Parathyroid adenoma (tissue), 2 donors: ENCODE results near the gene KLB.

Experiments
- H2AFZ ChIP-seq: fragments of 300-600 bp; sonication (generic); one replicate; pipeline ENCODE4 v1.7.0; 2017; ENCODE audit warnings: antibody characterized with exemption, mild to moderate bottlenecking
- H3K27ac ChIP-seq: fragments of 300-600 bp; sonication (generic); one replicate; pipeline ENCODE4 v1.7.0; 2017
- H3K27me3 ChIP-seq: fragments of 300-600 bp; sonication (generic); one replicate; pipeline ENCODE4 v1.7.0; 2017; ENCODE audit warnings: low read length; ENCODE audit not compliant: control insufficient read depth, insufficient read depth
- H3K36me3 ChIP-seq: fragments of 300-600 bp; sonication (generic); one replicate; pipeline ENCODE4 v1.7.0; 2017; ENCODE audit warnings: low read length; ENCODE audit not compliant: control insufficient read depth, insufficient read depth
- H3K4me1 ChIP-seq: fragments of 300-600 bp; sonication (generic); one replicate; pipeline ENCODE4 v1.7.0; 2017; ENCODE audit warnings: control low read depth
- H3K4me2 ChIP-seq: fragments of 300-600 bp; sonication (generic); one replicate; pipeline ENCODE4 v1.7.0; 2017; ENCODE audit warnings: low read length
- H3K4me3 ChIP-seq: fragments of 300-600 bp; sonication (generic); one replicate; pipeline ENCODE4 v1.7.0; 2017; ENCODE audit warnings: low read depth, low read length
- H3K79me2 ChIP-seq: fragments of 300-600 bp; sonication (generic); one replicate; pipeline ENCODE4 v1.7.0; 2017; ENCODE audit warnings: control low read depth
- H3K9ac ChIP-seq: fragments of 300-600 bp; sonication (generic); one replicate; pipeline ENCODE4 v1.7.0; 2017; ENCODE audit warnings: mild to moderate bottlenecking
- H3K9me3 ChIP-seq: fragments of 300-600 bp; sonication (generic); one replicate; pipeline ENCODE4 v1.7.0; 2017; ENCODE audit warnings: low read length; ENCODE audit not compliant: control insufficient read depth
- TF ChIP-seq, protein P1 (sequence below): fragments of 300-600 bp; sonication (generic); IDR thresholded peaks from one replicate; pipeline ENCODE4 v1.7.0; 2017; ENCODE audit warnings: antibody characterized with exemption, mild to moderate bottlenecking
- donor health status: primary hyperparathyroidism.

KLB gene

DNA sequence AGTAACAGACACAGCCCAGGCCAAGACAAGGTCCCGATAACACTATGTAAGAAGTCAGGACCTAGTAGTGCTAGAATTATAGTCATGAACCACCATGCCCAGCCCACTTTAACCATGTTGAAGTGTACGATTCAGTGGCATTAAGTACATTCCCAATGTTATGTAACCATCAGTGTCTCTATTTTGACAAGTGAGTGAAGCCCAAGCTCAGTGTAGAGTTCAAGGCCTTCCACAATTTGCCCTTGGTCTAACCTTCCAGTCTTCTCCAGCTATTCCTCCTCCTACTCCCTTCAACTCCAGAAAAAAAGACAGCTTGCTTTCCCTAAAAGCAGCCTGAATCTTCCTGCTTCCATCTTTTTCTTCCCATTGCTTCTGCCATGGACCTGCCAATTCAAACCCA is 83.6 kb downstream of the KLB start:
- Histone ChIP-seq H3K36me3 (no peaks in the 10 kb centered on the region), H3K79me2 (no peaks in the 10 kb centered on the region), H3K4me3 (no peak overlapping the region), H3K27me3 (no peaks in the 10 kb centered on the region), H3K4me2 (no peak overlapping the region), H3K27ac (no peak overlapping the region), H3K4me1 (no peaks in the 10 kb centered on the region), H3K9ac (no peak overlapping the region), H2AFZ (peak overlapping the region; percentile 33), H3K9me3 (no peaks in the 10 kb centered on the region)
- TF ChIP-seq, protein P1, sequence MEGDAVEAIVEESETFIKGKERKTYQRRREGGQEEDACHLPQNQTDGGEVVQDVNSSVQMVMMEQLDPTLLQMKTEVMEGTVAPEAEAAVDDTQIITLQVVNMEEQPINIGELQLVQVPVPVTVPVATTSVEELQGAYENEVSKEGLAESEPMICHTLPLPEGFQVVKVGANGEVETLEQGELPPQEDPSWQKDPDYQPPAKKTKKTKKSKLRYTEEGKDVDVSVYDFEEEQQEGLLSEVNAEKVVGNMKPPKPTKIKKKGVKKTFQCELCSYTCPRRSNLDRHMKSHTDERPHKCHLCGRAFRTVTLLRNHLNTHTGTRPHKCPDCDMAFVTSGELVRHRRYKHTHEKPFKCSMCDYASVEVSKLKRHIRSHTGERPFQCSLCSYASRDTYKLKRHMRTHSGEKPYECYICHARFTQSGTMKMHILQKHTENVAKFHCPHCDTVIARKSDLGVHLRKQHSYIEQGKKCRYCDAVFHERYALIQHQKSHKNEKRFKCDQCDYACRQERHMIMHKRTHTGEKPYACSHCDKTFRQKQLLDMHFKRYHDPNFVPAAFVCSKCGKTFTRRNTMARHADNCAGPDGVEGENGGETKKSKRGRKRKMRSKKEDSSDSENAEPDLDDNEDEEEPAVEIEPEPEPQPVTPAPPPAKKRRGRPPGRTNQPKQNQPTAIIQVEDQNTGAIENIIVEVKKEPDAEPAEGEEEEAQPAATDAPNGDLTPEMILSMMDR: no peak

GRCh38 chr4:39494354-39494753 is 87.6 kb downstream of the KLB start:
- Histone ChIP-seq H3K27ac (no peak overlapping the region), H3K4me2 (no peak overlapping the region), H3K4me1 (no peaks in the 10 kb centered on the region), H3K27me3 (no peaks in the 10 kb centered on the region), H3K79me2 (no peaks in the 10 kb centered on the region), H3K36me3 (no peaks in the 10 kb centered on the region), H3K4me3 (no peak overlapping the region), H2AFZ (no peak overlapping the region), H3K9me3 (no peaks in the 10 kb centered on the region), H3K9ac (no peak overlapping the region)
- TF ChIP-seq, protein P1: no peak

DNA sequence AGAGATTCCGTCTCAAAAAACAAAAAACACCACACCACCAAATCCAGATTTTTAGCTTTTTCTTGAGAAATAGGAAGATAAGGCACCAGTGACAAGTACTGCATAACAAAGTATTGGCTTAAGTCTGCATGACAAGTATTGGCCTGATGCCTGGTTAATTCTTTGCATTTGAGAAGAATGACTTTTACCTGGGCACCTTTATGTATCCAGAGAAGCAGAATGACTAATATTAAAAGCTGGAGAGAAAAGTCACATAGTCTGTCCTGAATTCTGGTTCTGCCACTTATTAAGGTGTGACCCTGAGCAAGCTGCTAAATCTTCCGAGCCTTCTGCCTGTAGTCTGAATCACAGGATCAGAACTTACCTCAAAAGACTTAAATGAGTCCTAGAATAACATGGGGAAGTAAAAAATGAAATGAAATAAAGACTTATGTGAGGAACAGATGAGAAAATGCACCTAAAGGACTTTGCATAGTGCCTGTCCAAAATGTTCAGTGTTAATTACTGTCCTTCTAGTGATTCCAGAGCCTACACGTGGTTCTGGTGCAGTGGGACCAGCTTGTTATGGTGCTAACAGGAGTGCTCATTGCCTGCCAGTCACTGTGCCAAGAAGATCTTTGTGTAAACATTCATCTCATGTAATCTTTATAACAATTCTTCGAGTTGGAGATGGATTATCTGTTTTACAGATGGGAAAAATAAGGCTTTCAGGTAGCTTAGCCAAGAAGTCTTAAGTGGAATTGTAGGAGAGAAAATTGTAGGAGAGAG is 88.9 kb downstream of the KLB start:
- H3K9ac ChIP-seq: no peak overlapping the region
- H3K4me2 ChIP-seq: no peak overlapping the region
- no peak overlapping the region for H3K4me3 ChIP-seq
- H3K9me3 ChIP-seq: no peaks in the 10 kb centered on the region
- H3K4me1 ChIP-seq: no peaks in the 10 kb centered on the region
- no peaks in the 10 kb centered on the region for H3K79me2 ChIP-seq
- TF ChIP-seq, protein P1: no peak
- no peaks in the 10 kb centered on the region for H3K36me3 ChIP-seq
- H3K27me3 ChIP-seq: no peaks in the 10 kb centered on the region
- H2AFZ ChIP-seq: no peak overlapping the region
- no peak overlapping the region for H3K27ac ChIP-seq

DNA sequence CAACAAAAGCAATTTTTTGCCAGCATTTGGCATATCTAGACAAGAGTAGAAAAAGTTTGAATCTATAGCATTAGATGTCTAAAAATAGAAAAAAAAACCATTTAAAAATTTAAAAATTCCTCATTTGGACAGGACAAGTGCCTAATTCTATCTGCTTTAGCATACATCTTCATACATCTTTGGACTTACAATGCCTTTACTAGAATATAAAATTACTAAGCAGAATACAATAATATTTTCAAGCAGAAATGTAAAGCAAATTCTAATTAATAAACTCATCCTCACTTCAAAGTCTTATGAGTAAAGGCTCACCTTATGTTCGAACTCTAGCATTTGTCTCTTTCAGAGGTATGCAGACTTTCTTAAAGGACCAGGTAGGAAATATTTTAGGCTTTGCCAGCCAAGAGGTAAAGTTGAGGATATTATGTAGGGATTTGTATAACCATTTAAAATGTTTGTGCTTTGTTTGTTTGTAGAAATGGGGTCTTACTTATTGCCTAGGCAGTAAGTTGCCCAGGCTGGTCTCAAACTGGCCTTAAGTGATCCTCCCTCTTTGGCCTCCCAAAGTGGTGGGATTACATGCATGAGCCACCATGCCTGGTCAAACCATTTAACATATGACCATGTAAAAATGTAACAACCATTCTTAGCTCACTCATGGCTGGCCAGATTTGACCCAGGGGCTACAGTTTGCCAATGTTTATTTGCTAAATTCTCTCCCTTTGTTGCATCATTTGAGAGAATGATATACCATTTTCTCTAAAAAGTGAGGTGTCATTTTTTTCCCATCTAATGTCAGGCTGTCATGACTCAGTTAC is 91.4 kb downstream of the KLB start:
- H3K79me2 ChIP-seq: no peaks in the 10 kb centered on the region
- H3K27ac ChIP-seq: no peak overlapping the region
- H3K4me2 ChIP-seq: no peak overlapping the region
- no peak overlapping the region for H3K9ac ChIP-seq
- H2AFZ ChIP-seq: no peak overlapping the region
- H3K4me1 ChIP-seq: no peaks in the 10 kb centered on the region
- H3K4me3 ChIP-seq: no peak overlapping the region
- H3K27me3 ChIP-seq: no peaks in the 10 kb centered on the region
- no peaks in the 10 kb centered on the region for H3K36me3 ChIP-seq
- TF ChIP-seq, protein P1: no peak
- H3K9me3 ChIP-seq: no peaks in the 10 kb centered on the region
